ENCODE measurements around the gene LRFN3.

DNA sequence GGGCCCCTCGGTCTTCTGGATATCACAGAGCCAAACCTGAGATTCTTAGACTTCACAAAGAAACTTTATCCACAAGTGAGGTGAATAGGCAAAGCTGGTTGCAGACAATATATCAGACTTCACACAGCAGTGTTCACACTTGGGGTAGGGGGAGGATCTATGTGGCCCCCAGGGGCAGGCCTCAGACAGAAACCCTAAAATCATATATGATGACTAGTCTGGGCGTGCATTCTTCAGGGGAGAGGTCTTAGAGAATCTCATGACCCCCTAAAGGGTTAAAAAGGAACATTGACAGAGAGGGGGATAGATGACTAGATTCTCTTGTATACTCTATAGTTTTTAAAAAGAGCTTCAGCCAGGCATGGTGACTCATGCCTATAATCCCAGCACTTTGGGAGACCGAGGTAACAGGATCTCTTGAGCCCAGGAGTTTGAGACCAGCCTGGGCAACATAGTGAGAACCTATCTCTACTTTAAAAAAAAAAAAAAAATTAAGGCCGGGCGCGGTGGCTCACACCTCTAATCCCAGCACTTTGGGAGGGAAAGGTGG is 30.9 kb upstream of the LRFN3 start:
- TF ChIP-seq, protein P1, sequence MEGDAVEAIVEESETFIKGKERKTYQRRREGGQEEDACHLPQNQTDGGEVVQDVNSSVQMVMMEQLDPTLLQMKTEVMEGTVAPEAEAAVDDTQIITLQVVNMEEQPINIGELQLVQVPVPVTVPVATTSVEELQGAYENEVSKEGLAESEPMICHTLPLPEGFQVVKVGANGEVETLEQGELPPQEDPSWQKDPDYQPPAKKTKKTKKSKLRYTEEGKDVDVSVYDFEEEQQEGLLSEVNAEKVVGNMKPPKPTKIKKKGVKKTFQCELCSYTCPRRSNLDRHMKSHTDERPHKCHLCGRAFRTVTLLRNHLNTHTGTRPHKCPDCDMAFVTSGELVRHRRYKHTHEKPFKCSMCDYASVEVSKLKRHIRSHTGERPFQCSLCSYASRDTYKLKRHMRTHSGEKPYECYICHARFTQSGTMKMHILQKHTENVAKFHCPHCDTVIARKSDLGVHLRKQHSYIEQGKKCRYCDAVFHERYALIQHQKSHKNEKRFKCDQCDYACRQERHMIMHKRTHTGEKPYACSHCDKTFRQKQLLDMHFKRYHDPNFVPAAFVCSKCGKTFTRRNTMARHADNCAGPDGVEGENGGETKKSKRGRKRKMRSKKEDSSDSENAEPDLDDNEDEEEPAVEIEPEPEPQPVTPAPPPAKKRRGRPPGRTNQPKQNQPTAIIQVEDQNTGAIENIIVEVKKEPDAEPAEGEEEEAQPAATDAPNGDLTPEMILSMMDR (IDR thresholded peaks at IDR 0.05), result no peak
- no peak for TF ChIP-seq POLR2A (IDR thresholded peaks at IDR 0.05)
